Neural crest cell (in vitro differentiated cells): ENCODE data around the gene GHRHR. TPM values are rescaled to one million over a fixed set of nuclear protein-coding genes. Genes with fewer than 3 reads are reported as not detected.

Experiments
- DNase-seq: peaks from one replicate; pipeline ENCODE4 v3.0.0; 2021; ENCODE audit warnings: low read depth, mixed read lengths, low spot score
- H3K27ac Mint-ChIP-seq: one replicate; pipeline ENCODE4 v1.8.0; 2021; ENCODE audit warnings: mild to moderate bottlenecking, mixed read lengths; ENCODE audit not compliant: unreplicated experiment
- H3K27me3 Mint-ChIP-seq: 2 replicates; pipeline ENCODE4 v1.8.0; 2021; ENCODE audit warnings: low read depth, mild to moderate bottlenecking, mixed read lengths
- H3K36me3 Mint-ChIP-seq: 2 replicates; pipeline ENCODE4 v1.8.0; 2021; ENCODE audit warnings: low read depth, mild to moderate bottlenecking, mixed read lengths
- H3K4me1 Mint-ChIP-seq: 2 replicates; pipeline ENCODE4 v1.8.0; 2021; ENCODE audit warnings: mixed read lengths
- H3K4me3 Mint-ChIP-seq: one replicate; pipeline ENCODE4 v1.8.0; 2021; ENCODE audit warnings: mild to moderate bottlenecking, mixed read lengths
- H3K9me3 Mint-ChIP-seq: 2 replicates; pipeline ENCODE4 v1.8.0; 2021; ENCODE audit warnings: mixed read lengths
- total RNA-seq: library from RNA; stranded (reverse); gene quantifications from 2 replicates; pipeline ENCODE4 v1.2.1, GENCODE V29; 2021
- TF ChIP-seq, protein P1 (sequence below): fragments of 200-600 bp; sonication (generic); conservative IDR thresholded peaks from 2 replicates; pipeline ENCODE4 v1.5.0; 2021; ENCODE audit warnings: antibody characterized with exemption, mild to moderate bottlenecking

GHRHR gene
- total RNA-seq, 1 donor from 2014 or later = not detected

DNA sequence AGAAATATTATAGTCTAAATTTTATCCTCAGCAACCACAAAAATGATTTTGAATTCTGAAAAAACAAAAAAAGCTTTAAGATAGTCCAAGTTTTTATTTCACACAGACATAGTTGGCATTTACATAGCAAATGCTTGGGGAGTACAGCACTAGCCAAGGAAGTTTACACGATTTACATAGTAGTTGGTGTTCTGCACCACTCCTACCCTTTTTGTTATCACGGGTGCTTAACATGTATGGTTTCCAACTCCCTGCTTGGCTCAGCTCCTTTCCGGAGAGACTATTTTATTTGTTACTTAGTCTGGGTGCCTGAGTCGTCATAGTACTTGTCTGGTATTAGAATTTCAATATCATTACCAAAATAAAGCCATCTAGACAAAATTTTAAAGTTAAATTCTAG, 8.8 kb upstream of the GHRHR start:
- Mint-ChIP-seq H3K27me3 (peaks cover 7% of the 10 kb centered on the region), H3K4me1 (no peaks in the 10 kb centered on the region), H3K4me3 (no peak overlapping the region), H3K27ac (no peak overlapping the region), H3K9me3 (peaks cover 28% of the 10 kb centered on the region), H3K36me3 (peaks cover 3% of the 10 kb centered on the region)
- TF ChIP-seq, protein P1, sequence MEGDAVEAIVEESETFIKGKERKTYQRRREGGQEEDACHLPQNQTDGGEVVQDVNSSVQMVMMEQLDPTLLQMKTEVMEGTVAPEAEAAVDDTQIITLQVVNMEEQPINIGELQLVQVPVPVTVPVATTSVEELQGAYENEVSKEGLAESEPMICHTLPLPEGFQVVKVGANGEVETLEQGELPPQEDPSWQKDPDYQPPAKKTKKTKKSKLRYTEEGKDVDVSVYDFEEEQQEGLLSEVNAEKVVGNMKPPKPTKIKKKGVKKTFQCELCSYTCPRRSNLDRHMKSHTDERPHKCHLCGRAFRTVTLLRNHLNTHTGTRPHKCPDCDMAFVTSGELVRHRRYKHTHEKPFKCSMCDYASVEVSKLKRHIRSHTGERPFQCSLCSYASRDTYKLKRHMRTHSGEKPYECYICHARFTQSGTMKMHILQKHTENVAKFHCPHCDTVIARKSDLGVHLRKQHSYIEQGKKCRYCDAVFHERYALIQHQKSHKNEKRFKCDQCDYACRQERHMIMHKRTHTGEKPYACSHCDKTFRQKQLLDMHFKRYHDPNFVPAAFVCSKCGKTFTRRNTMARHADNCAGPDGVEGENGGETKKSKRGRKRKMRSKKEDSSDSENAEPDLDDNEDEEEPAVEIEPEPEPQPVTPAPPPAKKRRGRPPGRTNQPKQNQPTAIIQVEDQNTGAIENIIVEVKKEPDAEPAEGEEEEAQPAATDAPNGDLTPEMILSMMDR = no peak
- no peak for DNase-seq

DNA sequence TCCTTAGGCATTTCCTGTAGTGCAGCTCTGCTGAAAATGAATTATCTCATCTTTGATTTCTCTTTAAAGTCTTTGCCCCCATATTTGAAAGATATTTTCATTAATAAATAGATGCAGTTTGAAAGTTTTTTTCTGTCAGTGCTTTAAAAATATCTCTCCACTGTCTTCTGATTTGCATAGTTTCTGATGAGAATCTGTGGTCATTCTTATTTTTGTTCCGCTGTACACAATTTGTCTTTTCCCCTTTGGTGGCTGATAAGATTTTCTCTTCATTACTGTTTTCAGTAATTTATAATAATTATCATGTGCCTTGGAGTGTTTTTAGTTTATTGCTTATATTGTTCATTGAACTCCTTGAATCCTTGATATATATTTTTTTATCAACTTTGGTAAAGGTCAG, 7.0 kb upstream of the GHRHR start:
- peaks cover 27% of the 10 kb centered on the region for H3K9me3 Mint-ChIP-seq
- TF ChIP-seq, protein P1 = no peak
- peaks cover 8% of the 10 kb centered on the region for H3K27me3 Mint-ChIP-seq
- H3K4me3 Mint-ChIP-seq = no peak overlapping the region
- H3K36me3 Mint-ChIP-seq = peaks cover 3% of the 10 kb centered on the region
- H3K27ac Mint-ChIP-seq = no peak overlapping the region
- DNase-seq = no peak
- no peaks in the 10 kb centered on the region for H3K4me1 Mint-ChIP-seq

DNA sequence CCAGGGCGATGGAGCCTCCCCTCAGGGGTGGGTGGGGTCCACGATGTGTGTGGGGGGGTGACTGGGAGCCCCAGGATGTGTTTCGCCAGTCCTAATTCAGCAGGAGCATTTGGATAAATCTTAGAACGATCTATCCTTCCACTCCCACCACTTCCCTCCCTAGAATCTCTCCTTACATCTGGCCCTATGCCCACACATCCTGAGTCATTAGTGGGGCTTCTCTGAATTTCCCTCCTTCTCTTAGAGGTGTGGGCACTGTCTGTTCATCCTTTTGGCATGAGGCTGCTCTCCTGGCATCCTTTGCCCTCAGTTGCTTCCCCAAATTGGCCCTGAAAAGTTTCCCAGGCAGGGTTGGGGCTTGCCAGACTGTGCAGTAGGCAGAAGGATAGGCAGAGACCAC, 1.6 kb downstream of the GHRHR start:
- Mint-ChIP-seq H3K27me3 (peaks cover 16% of the 10 kb centered on the region), H3K27ac (no peak overlapping the region), H3K9me3 (peaks cover 4% of the 10 kb centered on the region), H3K4me1 (no peaks in the 10 kb centered on the region), H3K4me3 (no peak overlapping the region), H3K36me3 (no peaks in the 10 kb centered on the region)
- no peak for DNase-seq
- TF ChIP-seq, protein P1 = no peak

GRCh38 chr7:30965883-30966282, 2.1 kb downstream of the GHRHR start:
- TF ChIP-seq, protein P1 = no peak
- H3K4me3 Mint-ChIP-seq = no peak overlapping the region
- no peaks in the 10 kb centered on the region for H3K36me3 Mint-ChIP-seq
- H3K27me3 Mint-ChIP-seq = peaks cover 16% of the 10 kb centered on the region
- DNase-seq = no peak
- H3K27ac Mint-ChIP-seq = no peak overlapping the region
- H3K9me3 Mint-ChIP-seq = peaks cover 4% of the 10 kb centered on the region
- H3K4me1 Mint-ChIP-seq = no peaks in the 10 kb centered on the region

DNA sequence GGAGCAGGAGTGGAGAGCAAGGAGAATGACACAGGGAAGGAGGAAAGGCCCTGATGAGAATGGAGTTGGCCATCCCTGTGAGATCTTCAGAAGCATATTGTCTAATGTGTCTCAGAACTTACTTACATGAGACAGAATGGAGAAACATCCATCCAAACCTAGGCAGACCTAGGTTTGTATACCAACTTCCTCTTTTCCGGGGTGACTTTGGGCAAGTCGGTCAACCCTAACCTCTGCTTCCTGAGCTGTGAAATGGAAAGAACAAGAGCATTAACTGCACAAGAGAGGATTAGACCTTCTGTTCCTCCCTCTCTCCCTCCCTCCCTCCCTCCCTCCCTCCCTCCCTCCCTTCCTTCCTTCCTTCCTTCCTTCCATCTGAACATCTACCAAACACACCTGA, 4.5 kb downstream of the GHRHR start:
- TF ChIP-seq, protein P1 = no peak
- Mint-ChIP-seq H3K4me1 (no peaks in the 10 kb centered on the region), H3K9me3 (no peaks in the 10 kb centered on the region), H3K4me3 (no peak overlapping the region), H3K36me3 (no peaks in the 10 kb centered on the region), H3K27me3 (peaks cover 21% of the 10 kb centered on the region), H3K27ac (no peak overlapping the region)
- no peak for DNase-seq
